ENCODE measurements around the gene ARHGAP19.

ARHGAP19 gene

DNA sequence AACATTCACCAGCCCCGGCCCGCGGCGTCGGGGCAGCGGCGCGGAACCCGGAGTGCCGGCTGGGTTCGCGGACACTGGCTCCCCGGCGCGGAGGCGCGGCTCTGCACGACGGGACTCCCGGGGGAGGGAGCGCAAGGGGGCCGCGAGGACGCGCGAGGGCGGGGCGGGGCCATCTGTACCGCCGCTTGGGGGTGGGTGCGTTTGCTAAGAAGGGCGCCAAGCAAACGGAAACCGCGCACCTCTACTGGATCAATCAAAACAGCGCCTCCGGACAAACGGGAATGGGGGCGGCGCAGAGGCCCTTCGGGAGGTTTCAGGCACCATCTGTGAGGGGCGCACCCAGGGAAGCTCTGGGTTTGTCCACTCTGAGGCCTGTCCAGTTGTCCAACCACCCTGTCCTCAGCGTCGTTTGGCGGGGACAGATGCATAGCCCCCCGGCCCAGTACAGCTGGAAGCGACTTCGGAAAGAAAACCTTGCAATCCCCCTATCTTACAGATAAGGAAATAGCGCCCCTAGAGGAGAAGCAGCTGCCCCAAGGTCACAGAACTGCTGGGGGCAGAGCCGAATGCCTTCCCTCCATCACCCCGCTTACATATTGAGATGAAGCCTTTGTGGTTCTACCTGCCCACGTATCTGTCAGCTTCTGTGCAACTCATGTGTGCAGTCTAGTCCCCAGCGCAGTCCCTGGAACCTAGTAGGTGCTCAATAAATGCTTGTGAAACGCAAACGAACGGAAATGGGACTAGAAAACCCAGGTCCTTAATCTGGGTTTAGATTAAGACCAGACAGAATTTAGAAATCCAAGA, 96.0 kb downstream of the ARHGAP19 start:
- DNase-seq (ENCODE audit: low read depth in 2 of 2), result peak; percentile 40 to 41

DNA sequence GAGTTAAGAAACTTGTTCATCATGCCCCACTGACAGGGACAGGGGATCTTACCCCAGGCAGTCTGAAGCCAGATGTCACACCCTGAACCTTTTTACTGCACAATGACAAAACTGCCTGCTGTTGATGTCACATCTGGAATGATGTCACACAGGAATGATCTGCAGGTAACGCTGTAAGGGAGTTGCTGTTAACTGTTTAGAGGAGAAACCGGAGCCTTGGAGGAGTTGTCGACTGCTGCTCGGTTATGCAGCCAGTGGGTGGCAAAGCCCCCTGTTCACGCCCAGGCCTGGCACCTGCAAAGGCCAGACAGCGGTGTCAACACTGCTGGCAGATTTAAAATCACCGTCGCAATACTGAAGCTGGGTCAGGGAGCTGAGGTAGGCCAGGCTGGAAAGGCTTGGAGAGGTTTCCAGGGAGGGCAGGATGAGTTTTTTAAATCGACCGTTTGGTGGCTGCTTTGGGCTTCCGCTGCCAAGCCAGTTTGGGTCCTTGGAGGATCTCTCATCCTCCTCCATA, 96.7 kb downstream of the ARHGAP19 start:
- no peak for DNase-seq (ENCODE audit: low read depth in 2 of 2)

DNA sequence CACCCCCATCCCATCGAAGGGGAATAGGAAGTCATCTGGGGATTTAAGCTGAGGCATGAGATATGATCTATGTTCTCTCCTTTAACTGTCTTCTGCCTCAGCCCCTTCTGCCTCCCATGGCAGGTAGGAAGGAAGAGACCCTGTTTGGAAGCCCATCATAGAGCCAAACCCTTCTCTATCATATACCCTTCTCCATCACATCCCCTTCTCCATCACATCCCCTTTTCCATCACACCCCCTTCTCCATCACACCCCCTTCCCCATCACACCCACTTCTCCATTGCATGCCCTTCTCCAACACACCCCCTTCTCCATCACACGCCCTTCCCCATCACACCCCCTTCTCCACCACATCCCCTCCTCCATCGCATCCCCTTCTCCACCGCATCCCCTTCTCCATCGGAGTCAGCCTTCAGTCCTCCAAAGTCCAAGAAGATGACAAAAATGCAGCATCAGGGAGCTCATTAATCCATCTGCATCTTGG, 99.4 kb downstream of the ARHGAP19 start:
- no peak for DNase-seq (ENCODE audit: low read depth in 2 of 2)

DNA sequence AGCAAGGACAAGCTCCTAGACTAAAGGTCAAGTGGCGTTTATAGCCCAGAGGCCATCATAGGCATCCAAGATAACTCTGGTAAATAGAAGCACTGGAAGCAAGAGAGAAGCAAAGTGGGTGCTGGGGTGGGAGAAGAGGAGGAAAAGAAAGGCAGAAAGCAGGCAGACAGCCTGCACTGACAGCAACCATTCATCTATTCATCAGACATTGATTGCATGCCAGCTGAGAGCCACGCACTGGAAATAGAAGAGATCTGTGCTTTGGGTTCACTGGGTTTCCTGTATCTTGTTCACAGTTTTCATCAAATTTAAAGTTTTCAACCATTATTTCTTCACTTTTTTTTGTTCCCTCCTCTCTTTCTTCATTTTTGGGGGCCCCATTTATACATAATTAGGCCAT, 102.0 kb downstream of the ARHGAP19 start:
- DNase-seq (ENCODE audit: low read depth in 2 of 2), result no peak

DNA sequence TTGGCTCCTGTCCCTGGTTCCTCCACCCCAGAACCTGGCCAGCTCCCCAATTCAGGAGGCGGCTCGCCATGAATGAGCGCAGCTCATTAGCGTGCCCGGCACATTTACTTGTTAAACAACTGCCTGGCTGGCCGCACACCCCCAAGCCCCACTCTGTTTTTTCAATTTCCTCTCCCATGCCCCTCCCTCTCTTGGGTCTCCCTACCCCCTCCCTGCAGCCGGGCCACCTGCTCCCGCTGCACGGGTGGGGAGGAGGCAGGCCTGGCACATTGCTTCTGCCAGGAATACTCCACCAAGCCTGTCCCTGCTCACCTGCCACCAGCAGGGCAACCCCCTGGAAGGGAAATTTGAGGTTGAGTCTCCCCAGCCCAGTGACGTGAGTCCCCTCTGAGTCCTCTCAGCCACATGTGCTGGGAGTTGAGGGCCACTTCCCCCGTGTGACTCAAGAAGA, 104.2 kb downstream of the ARHGAP19 start:
- no peak for DNase-seq (ENCODE audit: low read depth in 2 of 2)

DNA sequence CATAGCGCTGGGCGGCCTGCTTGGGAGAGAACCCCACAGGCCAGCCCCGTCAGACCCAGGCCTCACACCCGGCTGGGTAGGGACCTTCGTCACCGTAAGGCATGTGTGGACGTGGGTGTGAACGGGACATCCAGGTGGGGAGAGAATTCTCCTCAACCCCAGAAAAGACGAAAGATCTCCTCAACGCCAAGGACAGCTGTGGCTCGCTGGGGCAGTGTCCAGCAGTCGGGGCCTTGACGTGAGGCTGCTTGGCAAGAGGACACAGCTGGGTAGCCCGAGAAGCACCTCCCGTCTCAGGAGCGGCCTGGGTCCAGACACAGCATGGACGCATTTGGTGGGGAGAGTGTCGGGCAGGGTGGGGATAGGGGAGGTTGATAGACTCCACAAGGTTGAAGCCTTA, 105.5 kb downstream of the ARHGAP19 start:
- DNase-seq (ENCODE audit: low read depth in 2 of 2), result no peak

DNA sequence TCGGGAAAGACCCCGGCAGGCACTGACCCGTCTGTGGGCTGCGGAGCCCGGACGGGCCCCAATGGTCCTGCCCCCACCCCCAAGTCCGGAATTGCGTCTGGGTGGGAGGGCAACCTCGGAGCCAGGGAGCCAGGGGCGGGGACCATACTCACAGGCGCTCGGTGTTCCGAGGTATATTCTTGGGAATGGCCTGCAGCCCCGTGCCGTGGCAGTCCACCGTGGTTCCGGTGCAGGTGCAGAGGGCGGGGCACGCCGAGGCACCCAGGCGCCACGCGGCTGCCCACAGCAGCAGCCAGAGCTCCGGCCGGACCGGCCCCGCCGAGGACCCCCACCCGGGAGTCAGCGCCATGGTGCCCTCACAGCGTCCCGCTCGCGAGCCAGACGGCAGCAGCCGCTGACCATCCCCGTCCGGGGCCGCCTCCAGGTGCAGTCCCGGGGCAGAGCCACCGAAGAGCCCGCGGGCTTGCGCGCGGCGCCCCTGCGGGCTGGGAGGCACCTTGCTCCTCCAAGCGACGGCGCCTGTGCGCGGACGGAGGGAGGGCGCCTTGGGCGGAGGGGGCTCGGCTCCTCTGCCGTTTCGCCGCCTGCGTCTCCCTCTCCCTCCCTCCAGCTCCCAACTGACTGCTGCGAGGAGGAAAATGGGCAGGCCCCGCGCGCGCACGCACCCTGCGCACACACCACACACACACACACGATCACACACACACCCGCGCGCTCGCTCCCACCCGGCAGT, 106.9 kb downstream of the ARHGAP19 start, which contains the start of gene SLIT1:
SLIT1 (minus strand) TSS at position 634 of the 733 bp plus-strand sequence; CDS start at position 349, 285 bp downstream.
- no peak for DNase-seq (ENCODE audit: low read depth in 2 of 2)

DNA sequence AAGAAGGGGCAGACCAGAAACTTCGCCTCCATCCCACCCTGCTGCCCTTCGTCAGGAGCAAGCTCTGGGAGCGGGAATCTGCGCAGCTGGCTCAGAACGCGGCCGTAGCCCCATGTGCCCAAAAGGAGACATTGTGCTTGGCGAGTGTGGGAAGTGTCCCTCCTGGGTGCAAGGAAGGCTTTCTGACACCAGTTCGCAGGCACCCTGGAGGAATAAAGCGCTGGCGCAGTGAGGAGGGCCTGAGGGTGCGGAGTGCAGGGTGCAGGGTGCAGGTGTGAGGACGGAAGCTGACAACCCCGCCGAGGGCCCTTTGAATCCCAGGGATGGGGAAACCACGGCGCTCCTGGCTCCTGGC, 107.5 kb downstream of the ARHGAP19 start:
- DNase-seq (ENCODE audit: low read depth in 2 of 2), result no peak

DNA sequence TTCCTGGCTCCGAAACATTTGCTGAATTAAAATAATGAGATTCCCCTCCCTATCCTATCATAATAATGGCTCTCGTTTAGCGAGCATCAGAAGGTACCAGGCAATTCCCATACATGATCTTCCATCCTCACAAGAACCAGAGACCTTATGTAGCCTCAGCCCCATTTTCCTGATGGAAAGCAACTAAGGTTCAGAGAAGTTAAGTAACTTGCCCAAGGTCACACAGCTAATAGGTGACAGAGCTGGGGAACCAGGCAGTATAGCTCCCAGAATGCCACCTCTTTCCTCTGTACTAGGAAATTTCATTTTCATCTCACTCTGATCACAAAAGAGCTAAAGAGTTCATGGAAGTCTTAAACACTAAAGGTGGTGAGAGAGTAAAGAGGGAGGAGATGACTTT, 109.1 kb downstream of the ARHGAP19 start:
- DNase-seq (ENCODE audit: low read depth in 2 of 2), result no peak

DNA sequence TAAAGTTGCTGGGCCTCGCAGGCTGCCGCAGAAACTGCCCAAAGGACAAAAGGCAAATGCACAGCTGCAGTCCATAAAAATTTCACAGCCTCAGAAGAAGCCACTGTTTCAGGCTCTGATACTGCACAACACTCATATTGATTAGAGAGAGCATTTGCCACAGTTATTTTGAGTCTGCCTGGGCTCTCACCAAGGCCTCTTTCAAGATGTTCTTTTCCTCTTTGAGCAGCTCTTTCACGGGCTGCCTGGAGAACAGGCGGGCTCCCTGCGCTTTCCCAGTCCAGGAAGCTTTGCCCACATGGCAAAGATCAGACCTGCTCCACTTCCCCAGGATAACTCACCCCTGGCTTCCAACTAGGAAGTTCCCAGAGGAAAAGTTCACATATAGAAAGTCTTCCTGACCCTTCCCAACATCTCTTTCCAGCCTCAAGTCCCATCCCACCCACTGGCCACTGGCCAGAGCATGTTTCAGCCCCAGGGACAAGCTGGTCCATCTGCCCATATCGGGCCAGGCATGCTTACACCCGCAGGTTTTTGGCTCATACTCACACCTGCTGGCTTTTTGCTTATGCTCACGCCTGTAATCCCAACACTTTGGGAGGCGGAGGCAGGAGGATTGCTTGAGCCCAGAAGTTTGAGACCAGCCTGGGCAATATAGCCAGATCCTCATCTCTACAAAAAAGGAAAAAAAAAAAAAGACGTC, 110.0 kb downstream of the ARHGAP19 start:
- DNase-seq (ENCODE audit: low read depth in 2 of 2), result no peak

DNA sequence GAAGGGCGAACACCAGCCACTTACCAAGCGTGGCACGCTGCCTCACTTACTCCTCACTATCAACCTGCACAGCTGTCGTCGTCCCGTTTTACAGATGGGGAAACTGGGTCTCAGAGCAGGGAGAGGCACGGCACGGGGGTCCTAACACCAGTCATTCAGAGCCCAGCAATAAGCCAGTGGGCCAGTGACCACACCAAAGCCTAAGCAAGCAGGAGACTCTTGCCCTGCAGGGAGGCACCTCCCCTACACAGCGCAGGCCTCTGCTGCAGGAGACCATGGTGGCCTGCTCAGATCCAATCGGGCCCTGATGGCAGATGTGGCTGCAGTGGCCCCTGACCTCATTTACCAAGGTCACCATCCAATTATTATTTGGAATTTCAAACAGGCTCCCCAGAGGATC, 111.5 kb downstream of the ARHGAP19 start:
- DNase-seq (ENCODE audit: low read depth in 2 of 2), result no peak

DNA sequence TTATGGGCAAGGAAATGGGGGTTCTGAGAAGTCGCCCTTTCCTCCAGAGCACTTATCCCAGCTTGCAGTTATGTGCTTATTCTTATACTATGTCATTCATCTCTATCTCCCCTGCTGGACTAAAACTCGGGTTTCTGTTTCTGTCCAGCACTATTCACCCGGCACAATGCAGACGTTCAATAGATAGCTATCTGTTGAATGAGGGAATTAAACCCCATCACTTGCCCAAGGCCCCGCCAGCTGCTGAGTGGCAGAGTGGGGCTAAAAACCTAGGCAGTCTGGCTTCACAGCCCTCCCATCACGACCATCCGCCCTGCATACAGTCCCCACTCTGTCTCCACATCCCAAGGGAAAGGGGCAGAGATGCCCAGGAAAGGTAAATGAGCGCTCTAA, 112.1 kb downstream of the ARHGAP19 start:
- DNase-seq (ENCODE audit: low read depth in 2 of 2), result no peak

DNA sequence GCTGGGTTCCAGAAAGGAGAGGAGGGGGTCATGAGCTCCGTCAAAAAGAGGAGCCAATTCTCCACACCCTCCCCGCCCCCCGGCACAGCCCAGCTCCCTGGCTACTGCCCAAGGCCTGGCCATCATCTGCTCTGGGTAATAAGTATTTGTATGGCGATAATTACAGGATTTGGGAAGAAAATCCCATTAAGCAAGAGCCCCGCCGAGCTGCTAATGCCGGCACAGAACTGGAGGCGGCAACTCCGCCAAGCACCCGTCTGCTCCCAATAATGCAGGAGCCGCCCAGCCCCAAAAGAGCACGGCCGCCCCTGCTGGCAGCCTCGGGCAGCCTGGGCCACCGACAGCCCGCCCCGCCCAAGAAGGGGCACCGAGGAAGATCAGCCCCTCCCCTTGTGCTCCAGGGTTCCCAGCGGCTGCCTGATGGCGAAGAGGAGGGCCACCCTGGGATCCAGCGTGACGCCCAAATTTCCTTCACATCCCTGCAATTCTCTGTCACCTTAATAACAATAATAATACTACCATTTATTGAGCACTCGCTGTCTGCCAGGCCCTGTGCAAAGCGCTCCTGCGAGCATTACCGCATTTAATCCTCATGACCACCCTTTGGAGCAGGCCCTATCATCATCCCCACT, 112.6 kb downstream of the ARHGAP19 start:
- DNase-seq (ENCODE audit: low read depth in 2 of 2), result no peak

DNA sequence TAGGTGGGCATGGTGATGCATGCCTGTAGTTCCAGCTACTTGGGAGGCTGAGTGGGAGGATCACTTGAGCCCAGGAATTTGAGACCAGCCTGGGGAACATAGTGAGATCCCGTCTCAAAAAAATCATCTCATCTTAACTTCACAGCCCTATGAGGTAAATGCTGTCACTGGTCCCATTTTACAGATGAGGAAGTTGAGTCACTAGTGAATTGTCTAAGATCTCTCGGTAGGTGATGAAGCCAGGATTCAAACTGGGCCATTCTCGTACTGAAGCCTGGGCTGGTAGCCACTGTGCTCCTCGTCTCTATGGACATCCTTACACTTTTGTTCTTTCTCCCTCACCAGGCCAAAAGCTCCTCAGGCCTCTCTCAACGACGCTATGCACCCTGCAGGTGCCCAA, 113.1 kb downstream of the ARHGAP19 start:
- no peak for DNase-seq (ENCODE audit: low read depth in 2 of 2)

DNA sequence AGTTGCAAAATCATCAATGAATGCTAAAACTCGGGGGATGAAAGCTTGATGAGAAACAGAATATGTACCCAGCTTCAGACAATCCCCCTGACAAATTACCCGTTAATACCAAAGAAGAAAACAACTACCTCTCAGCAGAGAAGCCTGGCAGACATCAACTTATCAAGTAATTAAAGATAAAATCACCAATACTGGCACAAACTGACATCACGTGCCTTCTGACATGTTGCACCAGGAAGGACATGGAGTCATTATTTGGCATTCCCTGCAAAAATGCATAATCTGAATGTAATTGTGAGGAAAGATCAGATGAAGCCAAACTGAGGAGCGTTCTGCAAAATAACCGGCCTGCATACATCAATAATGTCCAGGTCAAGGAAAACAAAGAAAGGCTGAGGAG, 114.4 kb downstream of the ARHGAP19 start:
- DNase-seq (ENCODE audit: low read depth in 2 of 2), result no peak

DNA sequence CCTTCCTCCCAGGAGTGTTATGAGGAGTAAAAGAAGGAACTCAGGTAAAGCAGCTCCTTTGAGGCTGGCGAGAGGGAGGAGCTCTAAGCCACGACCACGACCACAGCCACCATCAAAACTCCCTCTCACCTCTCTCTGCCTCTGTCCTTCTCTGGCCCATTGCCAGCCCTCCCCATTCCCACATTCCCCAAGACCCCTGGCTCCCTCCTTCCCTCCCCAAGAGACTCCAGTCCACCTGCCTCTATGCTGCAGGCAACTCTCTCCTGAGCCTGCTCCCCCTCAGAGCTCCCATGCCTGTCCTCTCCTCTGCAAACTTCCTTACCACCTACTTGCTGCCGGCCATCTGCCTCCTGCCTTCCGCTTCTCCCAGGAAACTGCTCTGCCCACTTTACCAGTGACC, 116.2 kb downstream of the ARHGAP19 start:
- no peak for DNase-seq (ENCODE audit: low read depth in 2 of 2)

DNA sequence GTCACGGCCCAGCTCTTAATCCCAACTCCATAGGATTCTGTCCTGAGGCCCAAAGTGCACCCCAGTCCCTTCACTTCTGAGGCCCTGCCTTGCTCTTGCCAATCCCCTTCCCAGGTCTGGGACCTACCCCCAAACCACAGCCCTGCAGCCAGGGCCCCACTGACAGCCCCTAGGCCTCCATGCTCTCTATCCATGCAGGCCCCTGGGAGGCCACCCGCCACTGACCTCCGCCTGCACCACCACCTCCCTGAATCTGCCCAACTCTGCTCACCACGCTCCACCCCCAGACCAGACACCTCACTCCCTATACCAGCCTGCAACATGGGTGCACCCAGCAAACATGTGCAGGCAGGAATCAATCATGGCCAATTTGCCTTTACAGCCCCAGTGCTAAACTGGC, 116.9 kb downstream of the ARHGAP19 start:
- DNase-seq (ENCODE audit: low read depth in 2 of 2), result no peak

DNA sequence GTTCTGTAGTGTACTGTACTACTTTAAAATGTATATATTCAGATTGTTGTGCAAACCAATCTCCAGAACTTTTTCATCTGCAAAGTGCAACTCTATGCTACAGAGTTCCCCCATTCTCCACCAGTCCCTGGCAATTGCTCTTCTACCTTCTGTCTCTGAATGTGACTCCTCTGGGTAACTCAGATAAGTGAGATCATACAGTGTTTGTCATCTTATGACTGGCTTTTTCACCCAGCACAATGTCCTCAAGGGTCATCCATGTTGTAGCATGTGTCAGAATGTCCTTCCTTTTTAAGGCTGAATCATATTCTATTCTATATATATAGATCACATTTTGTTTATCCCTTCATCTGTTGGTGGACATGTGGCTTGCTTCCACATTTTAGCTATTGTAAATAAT, 117.5 kb downstream of the ARHGAP19 start:
- DNase-seq (ENCODE audit: low read depth in 2 of 2), result no peak

DNA sequence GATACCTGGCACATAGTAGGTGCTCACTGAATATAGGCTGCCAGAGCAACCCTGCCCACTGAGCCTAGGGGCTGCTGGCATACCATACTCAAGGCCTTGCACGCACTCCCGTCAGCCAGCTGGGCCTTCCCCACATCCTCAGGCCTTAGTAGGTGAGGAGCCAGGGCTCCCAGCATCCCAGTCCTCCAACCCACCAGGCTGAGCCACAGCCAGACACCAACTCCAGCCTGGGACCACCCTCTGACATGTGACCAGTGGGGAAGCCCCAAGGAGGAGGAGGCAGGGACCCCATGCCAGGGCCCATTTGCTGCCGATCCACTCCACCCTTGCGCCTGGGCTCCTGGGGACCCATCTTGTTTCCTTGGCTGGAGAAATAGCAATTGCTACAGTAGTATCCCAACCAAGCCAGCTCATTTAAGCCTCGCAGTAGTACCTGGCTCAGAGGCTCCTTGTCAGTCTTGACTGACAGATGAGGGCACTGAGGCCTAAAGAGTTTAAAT, 118.1 kb downstream of the ARHGAP19 start:
- no peak for DNase-seq (ENCODE audit: low read depth in 2 of 2)

DNA sequence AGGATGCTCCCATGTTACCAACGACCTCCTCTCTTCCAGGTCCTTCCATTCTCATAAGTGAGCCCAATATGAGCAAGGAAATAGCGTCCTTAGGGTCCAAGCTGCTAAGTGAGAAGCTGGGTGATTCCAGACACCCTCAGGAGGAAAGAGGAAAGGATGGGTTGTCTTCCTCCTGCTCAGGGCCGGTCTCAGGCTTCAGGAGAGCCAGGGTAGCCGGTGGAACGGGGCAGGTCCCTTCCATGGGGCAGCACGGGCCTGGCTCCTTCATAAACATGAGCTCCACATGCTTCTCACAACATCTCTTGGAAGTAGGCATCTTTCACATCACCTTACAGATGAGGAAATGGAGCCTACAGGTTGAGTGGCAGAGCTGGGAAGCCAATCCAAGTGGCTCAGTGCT, 119.4 kb downstream of the ARHGAP19 start:
- no peak for DNase-seq (ENCODE audit: low read depth in 2 of 2)

All from activated CD4-positive, alpha-beta T cell treated with anti-CD3 and anti-CD28 coated beads for 24 hours (primary cell).